ENCODE results near the gene PIAS1.
"Not testable (repeated sequence)": the region's sequence is repeated elsewhere in the genome, so short reads cannot be mapped to it uniquely, and the experiment has no call there.

Gene PIAS1

GRCh38 chr15:68053701-68054627, at the start of gene PIAS1:
PIAS1 (plus strand) TSS chr15:68054315; CDS start chr15:68054327, 12 bp downstream.
- peak; percentile 84 for DNase-seq

- not testable (repeated sequence) for DNase-seq
Observed at GRCh38 chr15:68007642-68008041, 46.5 kb upstream of the PIAS1 start.

GRCh38 chr15:68010361-68011153, 43.6 kb upstream of the PIAS1 start:
- no peak for DNase-seq

- no peak for DNase-seq
Observed at GRCh38 chr15:68012911-68013310, 41.2 kb upstream of the PIAS1 start.

- no peak for DNase-seq
Observed at GRCh38 chr15:68014219-68014618, 39.9 kb upstream of the PIAS1 start.

- DNase-seq: no peak
Observed at GRCh38 chr15:68015244-68015643, 38.9 kb upstream of the PIAS1 start.

GRCh38 chr15:68017201-68017600, 36.9 kb upstream of the PIAS1 start:
- no peak for DNase-seq

- no peak for DNase-seq
Observed at GRCh38 chr15:68018797-68019444, 35.2 kb upstream of the PIAS1 start.

GRCh38 chr15:68019814-68020525, 34.1 kb upstream of the PIAS1 start:
- no peak for DNase-seq

- DNase-seq: no peak
Observed at GRCh38 chr15:68020685-68021084, 33.4 kb upstream of the PIAS1 start.

- no peak for DNase-seq
Observed at GRCh38 chr15:68022061-68022460, 32.1 kb upstream of the PIAS1 start.

- DNase-seq: no peak
Observed at GRCh38 chr15:68023307-68024101, 30.6 kb upstream of the PIAS1 start.

GRCh38 chr15:68025835-68026424, 28.2 kb upstream of the PIAS1 start:
- DNase-seq: no peak

GRCh38 chr15:68027388-68027787, 26.7 kb upstream of the PIAS1 start:
- no peak for DNase-seq

- no peak for DNase-seq
Observed at GRCh38 chr15:68028137-68028887, 25.8 kb upstream of the PIAS1 start.

- DNase-seq: no peak
Observed at GRCh38 chr15:68028888-68029207, 25.3 kb upstream of the PIAS1 start.

- no peak for DNase-seq
Observed at GRCh38 chr15:68029959-68030358, 24.2 kb upstream of the PIAS1 start.

- DNase-seq: no peak
Observed at GRCh38 chr15:68031404-68031803, 22.7 kb upstream of the PIAS1 start.

GRCh38 chr15:68032672-68033071, 21.4 kb upstream of the PIAS1 start:
- DNase-seq: no peak

GRCh38 chr15:68034081-68034480, 20.0 kb upstream of the PIAS1 start:
- no peak for DNase-seq

Measured in NCI-H1092 (cell line).